NB4 (cell line): ENCODE measurements around the gene KRT39.

Experiments used
- DNase-seq: peaks from one replicate; pipeline ENCODE4 v3.0.0; 2010; ENCODE audit warnings: low read depth
- H3K4me3 ChIP-seq: one replicate; pipeline ENCODE4 v1.5.1; 2011; ENCODE audit warnings: mild to moderate bottlenecking, low read depth, low read length, moderate library complexity
- MYC ChIP-seq: IDR thresholded peaks from 2 replicates; pipeline ENCODE4 v1.6.1; 2011; ENCODE audit warnings: low read depth, low read length
- POLR2A ChIP-seq: IDR thresholded peaks from 2 replicates; pipeline ENCODE4 v1.6.1; 2011; ENCODE audit warnings: mild to moderate bottlenecking; ENCODE audit not compliant: insufficient read length; ENCODE audit errors: extremely low read depth
- TF ChIP-seq, protein P1 (sequence below): IDR thresholded peaks from one replicate; pipeline ENCODE4 v1.5.1; 2012; ENCODE audit warnings: low read depth, low read length
- TF ChIP-seq, protein P2 (sequence below): IDR thresholded peaks from 2 replicates; pipeline ENCODE4 v1.6.1; 2011; ENCODE audit warnings: low read depth, low read length

KRT39 gene

DNA sequence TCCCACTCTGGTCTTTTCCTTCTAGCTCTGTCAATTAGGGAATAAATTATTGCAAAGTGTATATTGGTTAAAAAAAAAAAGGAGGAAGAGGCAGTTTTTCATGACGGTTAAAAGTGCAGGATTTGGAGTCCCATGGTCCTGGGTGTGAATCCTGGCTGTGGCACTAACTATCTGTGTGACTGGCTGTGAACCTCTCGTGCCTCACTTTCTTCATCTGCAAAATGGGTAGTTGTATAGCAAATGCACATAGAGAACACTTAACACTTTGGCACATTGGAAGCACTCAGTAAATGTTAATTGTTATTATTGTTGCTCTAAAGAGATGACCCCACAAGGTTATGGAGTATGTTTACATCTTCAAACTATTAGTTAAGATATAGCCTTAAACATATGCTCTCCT lies 18.8 kb downstream of the KRT39 start:
- TF ChIP-seq POLR2A = no peak
- TF ChIP-seq, protein P1, sequence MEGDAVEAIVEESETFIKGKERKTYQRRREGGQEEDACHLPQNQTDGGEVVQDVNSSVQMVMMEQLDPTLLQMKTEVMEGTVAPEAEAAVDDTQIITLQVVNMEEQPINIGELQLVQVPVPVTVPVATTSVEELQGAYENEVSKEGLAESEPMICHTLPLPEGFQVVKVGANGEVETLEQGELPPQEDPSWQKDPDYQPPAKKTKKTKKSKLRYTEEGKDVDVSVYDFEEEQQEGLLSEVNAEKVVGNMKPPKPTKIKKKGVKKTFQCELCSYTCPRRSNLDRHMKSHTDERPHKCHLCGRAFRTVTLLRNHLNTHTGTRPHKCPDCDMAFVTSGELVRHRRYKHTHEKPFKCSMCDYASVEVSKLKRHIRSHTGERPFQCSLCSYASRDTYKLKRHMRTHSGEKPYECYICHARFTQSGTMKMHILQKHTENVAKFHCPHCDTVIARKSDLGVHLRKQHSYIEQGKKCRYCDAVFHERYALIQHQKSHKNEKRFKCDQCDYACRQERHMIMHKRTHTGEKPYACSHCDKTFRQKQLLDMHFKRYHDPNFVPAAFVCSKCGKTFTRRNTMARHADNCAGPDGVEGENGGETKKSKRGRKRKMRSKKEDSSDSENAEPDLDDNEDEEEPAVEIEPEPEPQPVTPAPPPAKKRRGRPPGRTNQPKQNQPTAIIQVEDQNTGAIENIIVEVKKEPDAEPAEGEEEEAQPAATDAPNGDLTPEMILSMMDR = no peak
- TF ChIP-seq, protein P2, sequence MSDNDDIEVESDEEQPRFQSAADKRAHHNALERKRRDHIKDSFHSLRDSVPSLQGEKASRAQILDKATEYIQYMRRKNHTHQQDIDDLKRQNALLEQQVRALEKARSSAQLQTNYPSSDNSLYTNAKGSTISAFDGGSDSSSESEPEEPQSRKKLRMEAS = no peak
- TF ChIP-seq MYC = no peak
- no peak for DNase-seq
- H3K4me3 ChIP-seq = no peak overlapping the region

DNA sequence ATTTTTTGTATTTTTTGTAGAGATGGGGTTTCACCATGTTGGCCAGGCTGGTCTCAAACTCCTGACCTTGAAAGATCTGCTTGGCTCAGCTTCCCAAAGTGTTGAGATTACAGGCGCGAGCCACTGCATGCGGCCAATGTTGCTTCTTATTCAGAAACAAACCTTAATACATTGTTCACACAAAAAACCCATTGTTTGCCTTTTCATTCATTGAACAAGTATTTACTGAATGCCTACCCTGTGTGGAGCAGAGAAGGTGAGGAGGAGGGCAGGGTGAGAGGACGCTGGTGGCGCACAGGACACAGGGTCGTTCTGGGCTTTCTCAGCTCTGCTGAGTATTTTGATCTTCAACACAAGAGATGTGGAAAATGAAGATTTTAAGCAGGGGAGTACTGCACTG lies 21.3 kb downstream of the KRT39 start:
- no peak for TF ChIP-seq POLR2A
- no peak for TF ChIP-seq MYC
- TF ChIP-seq, protein P2 = no peak
- TF ChIP-seq, protein P1 = no peak
- DNase-seq = no peak
- no peak overlapping the region for H3K4me3 ChIP-seq

DNA sequence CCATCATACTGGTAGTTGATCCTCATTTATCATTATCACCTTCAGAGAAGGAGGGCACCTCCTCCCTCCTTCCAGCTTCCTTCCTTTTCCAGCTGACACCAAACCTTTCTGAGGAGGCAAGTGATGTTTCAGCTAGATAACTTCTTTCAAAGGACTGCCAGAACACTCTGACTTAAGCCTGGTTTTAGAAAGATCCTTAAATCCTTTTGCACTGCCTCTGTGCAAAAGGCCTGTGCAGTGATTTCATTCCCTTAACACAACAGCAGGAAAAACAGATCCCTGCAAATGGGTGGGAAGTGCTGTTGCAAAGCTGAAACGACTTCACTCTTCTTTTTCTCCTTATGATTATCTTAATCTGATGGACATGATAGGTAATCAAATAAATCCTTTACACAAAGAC lies 22.2 kb downstream of the KRT39 start:
- TF ChIP-seq MYC = no peak
- no peak for TF ChIP-seq POLR2A
- TF ChIP-seq, protein P2 = no peak
- TF ChIP-seq, protein P1 = no peak
- no peak overlapping the region for H3K4me3 ChIP-seq

DNA sequence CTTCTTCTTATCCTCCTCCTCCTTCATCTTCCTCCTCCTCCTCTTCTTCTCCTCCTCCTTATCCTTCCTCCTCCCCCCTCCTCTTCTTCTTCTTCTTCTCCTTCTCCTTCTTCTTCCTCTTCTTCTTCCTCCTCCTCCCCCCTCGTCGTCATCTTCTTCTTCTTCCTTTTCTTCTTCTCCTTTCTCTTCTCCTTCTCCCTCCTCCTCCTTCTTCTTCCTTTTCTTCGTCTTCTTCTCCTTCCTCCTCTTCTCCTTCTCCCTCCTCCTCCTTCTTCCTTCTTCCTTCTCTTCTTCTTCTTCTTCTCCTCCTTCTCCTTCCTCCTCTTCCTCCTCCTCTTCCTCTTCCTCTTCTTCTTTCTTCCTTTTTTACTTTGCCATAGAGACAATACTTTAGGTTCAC lies 24.2 kb downstream of the KRT39 start:
- TF ChIP-seq POLR2A = no peak
- no peak for TF ChIP-seq MYC
- TF ChIP-seq, protein P2 = no peak
- TF ChIP-seq, protein P1 = no peak
- DNase-seq = no peak
- H3K4me3 ChIP-seq = no peak overlapping the region

More for the DNA sequence above, 22.2 kb downstream of the KRT39 start:
- DNase-seq = no peak

DNA sequence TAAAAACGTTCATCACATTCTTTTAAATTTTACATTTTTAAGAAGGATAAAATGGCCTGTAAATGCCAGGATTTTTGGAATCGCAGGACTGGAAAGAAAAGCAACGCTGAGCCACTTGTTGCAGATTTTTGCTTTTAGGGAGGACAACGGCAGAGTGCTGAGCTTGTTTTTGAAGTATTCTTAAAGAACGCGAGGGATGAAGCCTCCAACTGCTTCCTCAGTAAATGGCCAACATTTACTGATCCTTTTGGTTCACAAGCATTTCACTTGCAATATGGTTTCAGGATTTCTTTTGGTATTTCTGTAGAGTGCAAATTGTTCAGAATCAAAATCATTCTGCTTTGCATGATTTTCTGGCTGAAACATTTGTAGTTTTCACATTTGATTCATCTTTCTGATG lies 26.5 kb downstream of the KRT39 start:
- no peak for DNase-seq
- H3K4me3 ChIP-seq = no peak overlapping the region
- no peak for TF ChIP-seq POLR2A
- TF ChIP-seq, protein P1 = no peak
- TF ChIP-seq, protein P2 = no peak
- no peak for TF ChIP-seq MYC

DNA sequence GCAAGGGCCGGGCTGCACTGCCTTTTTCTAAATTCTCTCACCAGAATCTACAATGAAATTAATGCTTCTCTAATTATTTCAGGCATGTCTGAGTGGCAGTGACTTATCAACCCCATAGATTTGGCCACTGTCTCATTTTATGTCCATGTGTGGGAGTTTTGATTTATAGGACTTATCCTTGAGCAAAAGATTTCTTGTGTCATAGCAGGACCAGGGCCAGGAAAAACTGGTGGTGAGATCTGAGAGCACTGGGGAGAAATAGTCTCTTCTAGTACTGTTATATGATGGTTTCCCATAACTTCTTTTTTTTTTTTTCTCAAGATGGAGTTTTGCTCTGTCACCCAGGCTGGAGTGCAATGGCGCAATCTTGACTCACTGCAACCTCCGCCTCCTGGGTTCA lies 27.8 kb downstream of the KRT39 start:
- no peak for DNase-seq
- TF ChIP-seq MYC (no peak), POLR2A (no peak)
- TF ChIP-seq, protein P1 = no peak

More for the DNA sequence above, 27.8 kb downstream of the KRT39 start:
- no peak overlapping the region for H3K4me3 ChIP-seq
